Activated B cell treated with CpG ODN at 0.5 μM for 24 hours (primary cell): ENCODE data around the gene SART1. TPM values are rescaled to one million over a fixed set of nuclear protein-coding genes. Genes with fewer than 3 reads are reported as not detected.

Experiments used
- ATAC-seq: fragments of 200-7000 bp; cut with Tn5 transposase; one replicate; pipeline ENCODE4 v1.10.0; 2021; ENCODE audit warnings: low read depth, mild to moderate bottlenecking, moderate library complexity
- CTCF ChIA-PET: fragments of 350-600 bp; sonication (Branson Sonifier 250); formaldehyde crosslinking; loops from one replicate; lab custom pipeline; 2021; ENCODE audit warnings: antibody characterized with exemption; lab: Charles Lee
- POLR2A ChIA-PET: fragments of 350-600 bp; sonication (Branson Sonifier 250); formaldehyde crosslinking; loops from one replicate; lab custom pipeline; 2021; ENCODE audit warnings: antibody characterized with exemption; lab: Charles Lee
- DNase-seq: peaks from one replicate; pipeline ENCODE4 v3.0.0; 2022
- H3K27ac Mint-ChIP-seq: one replicate; pipeline ENCODE4 v1.8.0; 2020; ENCODE audit warnings: mixed read lengths
- H3K27me3 Mint-ChIP-seq: one replicate; pipeline ENCODE4 v1.8.0; 2021; ENCODE audit warnings: mixed read lengths
- H3K36me3 Mint-ChIP-seq: one replicate; pipeline ENCODE4 v1.8.0; 2021; ENCODE audit warnings: low read depth, mixed read lengths
- H3K4me1 Mint-ChIP-seq: one replicate; pipeline ENCODE4 v1.8.0; 2021; ENCODE audit warnings: mixed read lengths
- H3K4me3 Mint-ChIP-seq: one replicate; pipeline ENCODE4 v1.8.0; 2020; ENCODE audit warnings: mild to moderate bottlenecking, mixed read lengths
- H3K9me3 Mint-ChIP-seq: one replicate; pipeline ENCODE4 v1.8.0; 2020; ENCODE audit warnings: mixed read lengths
- CTCF ChIP-seq: fragments of 200-600 bp; IDR thresholded peaks from one replicate; pipeline ENCODE4 v1.8.0; 2022; ENCODE audit warnings: antibody characterized with exemption, mild to moderate bottlenecking
- intact Hi-C: fragments of 100-400 bp; cut with micrococcal nuclease; formaldehyde crosslinking; loops from one replicate; pipeline ENCODE4 v1.15.1; 2024
- total RNA-seq: library from RNA; stranded (reverse); gene quantifications from 2 replicates; pipeline ENCODE4 v1.2.3, GENCODE V29; 2022

The SART1 gene
- total RNA-seq = 86.6 and 92.3 TPM in 2 replicates

GRCh38 chr11:65961267-65962140, at the start of gene SART1:
Gene SART1, plus strand, starts transcription at chr11:65961734. Its CDS starts 47 bp downstream, at chr11:65961781.
- no peak for TF ChIP-seq CTCF
- DNase-seq = peak; percentile 85
- Mint-ChIP-seq H3K36me3 (peaks cover 46% of the 10 kb centered on the region), H3K27ac (peak within 1 kb of the TSS; percentile 95), H3K4me1 (peaks cover 48% of the 10 kb centered on the region), H3K27me3 (no peaks in the 10 kb centered on the region), H3K4me3 (peak within 1 kb of the TSS; percentile 97), H3K9me3 (no peaks in the 10 kb centered on the region)
- ChIA-PET CTCF (interaction anchor here (1.1 to 1.7 kb wide), 3 partner anchors 70 to 77 kb away, joined by 3 to 12 read pairs (median 3); partner anchors contain the start of gene FIBP), POLR2A (interaction anchor here (0.5 to 6.6 kb wide), 23 partner anchors 10 to 1475 kb away, joined by 3 to 142 read pairs (median 4); partner anchors contain the start of genes BANF1, CCDC85B, CFL1 and FIBP)
- peak; percentile 89 for ATAC-seq
- intact Hi-C loops = loop anchor here (1.0 to 2.0 kb wide), 6 partner anchors 28 to 102 kb away; partner anchors contain the start of genes BANF1, C11orf68, DRAP1 and EIF1AD

- peaks cover 15% of the 10 kb centered on the region for H3K27me3 Mint-ChIP-seq
- H3K4me3 Mint-ChIP-seq = no peak overlapping the region
- POLR2A ChIA-PET = interaction anchor here (0.7 kb wide), 1 partner anchor 49 kb away, joined by 3 read pairs; no protein-coding TSS in a partner anchor
- H3K36me3 Mint-ChIP-seq = peaks cover 5% of the 10 kb centered on the region
- no peak for TF ChIP-seq CTCF
- no peaks in the 10 kb centered on the region for H3K9me3 Mint-ChIP-seq
- ATAC-seq = no peak
- DNase-seq = no peak
- H3K27ac Mint-ChIP-seq = no peak overlapping the region
- peaks cover 43% of the 10 kb centered on the region for H3K4me1 Mint-ChIP-seq
- CTCF ChIA-PET = no interaction called here
- intact Hi-C loops = no loop called here
Measured at GRCh38 chr11:65912845-65913244, 48.7 kb upstream of the SART1 start.

GRCh38 chr11:65915101-65915820, 46.3 kb upstream of the SART1 start:
- Mint-ChIP-seq H3K27me3 (peaks cover 5% of the 10 kb centered on the region), H3K36me3 (peaks cover 9% of the 10 kb centered on the region), H3K27ac (peak overlapping the region; percentile 28), H3K4me3 (peak overlapping the region; percentile 2), H3K9me3 (no peaks in the 10 kb centered on the region), H3K4me1 (peaks cover 50% of the 10 kb centered on the region)
- ATAC-seq (no peak), DNase-seq (no peak)
- TF ChIP-seq CTCF = no peak
- intact Hi-C loops = no loop called here
- POLR2A ChIA-PET = interaction anchor here (0.5 to 2.3 kb wide), 7 partner anchors 21 to 1048 kb away, joined by 3 to 18 read pairs (median 6); partner anchors contain the start of genes CCDC85B and FIBP
- CTCF ChIA-PET = interaction anchor here (0.8 to 1.6 kb wide), 2 partner anchors 27 to 73 kb away, joined by 3 to 6 read pairs; partner anchors contain the start of gene FIBP

GRCh38 chr11:65915821-65916251, 45.7 kb upstream of the SART1 start:
- Mint-ChIP-seq H3K9me3 (no peaks in the 10 kb centered on the region), H3K27ac (no peak overlapping the region), H3K4me1 (peaks cover 55% of the 10 kb centered on the region), H3K27me3 (peaks cover 3% of the 10 kb centered on the region), H3K4me3 (no peak overlapping the region), H3K36me3 (peaks cover 9% of the 10 kb centered on the region)
- TF ChIP-seq CTCF = no peak
- ATAC-seq (no peak), DNase-seq (no peak)
- intact Hi-C loops = no loop called here
- ChIA-PET CTCF (interaction anchor here (1.6 kb wide), 1 partner anchor 27 kb away, joined by 6 read pairs; the partner anchor contains the start of gene FIBP), POLR2A (interaction anchor here (0.5 to 2.3 kb wide), 6 partner anchors 22 to 1047 kb away, joined by 3 to 18 read pairs (median 5); partner anchors contain the start of genes CCDC85B and FIBP)
